GM12801 (cell line): ENCODE measurements around the gene ABCC12.

Experiments
- CTCF ChIP-seq: IDR thresholded peaks from one replicate; pipeline ENCODE4 v1.5.1; 2011; ENCODE audit warnings: control low read depth; ENCODE audit not compliant: insufficient read length; ENCODE audit errors: extremely low read depth

The ABCC12 gene

GRCh38 chr16:48193846-48194245 is 38.1 kb upstream of the ABCC12 start:
- no peak for TF ChIP-seq CTCF

- TF ChIP-seq CTCF = no peak
These were observed 32.8 kb upstream of the ABCC12 start for GRCh38 chr16:48188449-48189102.

- no peak for TF ChIP-seq CTCF
These were observed 32.0 kb upstream of the ABCC12 start for GRCh38 chr16:48187779-48188178.

GRCh38 chr16:48184681-48185080 is 28.9 kb upstream of the ABCC12 start:
- no peak for TF ChIP-seq CTCF

GRCh38 chr16:48182979-48183537 is 27.3 kb upstream of the ABCC12 start:
- no peak for TF ChIP-seq CTCF

- no peak for TF ChIP-seq CTCF
These were observed 25.2 kb upstream of the ABCC12 start for GRCh38 chr16:48180868-48181480.

GRCh38 chr16:48176635-48177408 is 21.0 kb upstream of the ABCC12 start:
- no peak for TF ChIP-seq CTCF
